IMR-90 (cell line): ENCODE measurements around the gene ASS1. TPM values are rescaled to one million over a fixed set of nuclear protein-coding genes. Genes with fewer than 3 reads are reported as not detected.

Source experiments
- ATAC-seq: fragments of 200-7000 bp; cut with Tn5 transposase; 2 replicates; pipeline ENCODE4 v1.9.1; 2020; ENCODE audit warnings: low read depth, mild to moderate bottlenecking, moderate library complexity
- BruUV-seq: library from RNA; stranded (reverse); fragments of 400-500 nt; replicated peaks from 2 replicates; lab custom pipeline; 2021; lab: Mats Ljungman, UMichigan
- CTCF ChIA-PET: fragments of 300-600 bp; formaldehyde crosslinking; extraction: SDS; loops from one replicate; lab custom pipeline; 2021; ENCODE audit warnings: antibody characterized with exemption; lab: Yijun Ruan, JAX
- POLR2A ChIA-PET: fragments of 300-600 bp; sonication (Branson Sonifier 250); formaldehyde crosslinking; loops from one replicate; lab custom pipeline; 2022; ENCODE audit warnings: antibody characterized with exemption; ENCODE audit not compliant: unreplicated experiment; lab: Charles Lee
- DNase-seq: peaks from one replicate; pipeline ENCODE4 v3.0.0; 2013
- H2AFZ ChIP-seq: replicated peaks from 2 replicates; pipeline ENCODE3; 2013; ENCODE audit warnings: low read length, mild to moderate bottlenecking; ENCODE audit not compliant: poor library complexity
- H2AK5ac ChIP-seq: 2 replicates; pipeline ENCODE4 v1.6.1; 2013; ENCODE audit warnings: low read depth, low read length, inconsistent platforms
- H2AK9ac ChIP-seq: replicated peaks from 2 replicates; pipeline ENCODE3; 2013; ENCODE audit warnings: mild to moderate bottlenecking, low read depth, low read length, moderate library complexity; ENCODE audit not compliant: poor library complexity
- H2BK120ac ChIP-seq: 2 replicates; pipeline ENCODE4 v1.6.1; 2013; ENCODE audit warnings: low read depth, low read length, inconsistent platforms
- H2BK15ac ChIP-seq: 3 replicates; pipeline ENCODE4 v1.6.1; 2013; ENCODE audit warnings: low read depth, low read length, inconsistent platforms
- H2BK20ac ChIP-seq: 2 replicates; pipeline ENCODE4 v1.6.1; 2013; ENCODE audit warnings: low read depth, mild to moderate bottlenecking, inconsistent platforms, low read length, moderate library complexity
- H2BK5ac ChIP-seq: 2 replicates; pipeline ENCODE4 v1.6.1; 2013; ENCODE audit warnings: mild to moderate bottlenecking, low read depth, low read length, inconsistent platforms; ENCODE audit not compliant: poor library complexity, severe bottlenecking
- H3K14ac ChIP-seq: replicated peaks from 2 replicates; pipeline ENCODE4 v1.6.1; 2013; ENCODE audit warnings: low read depth, low read length, inconsistent platforms
- H3K18ac ChIP-seq: 2 replicates; pipeline ENCODE4 v1.6.1; 2013; ENCODE audit warnings: low read depth, low read length, control low read depth
- H3K23ac ChIP-seq: 2 replicates; pipeline ENCODE4 v1.6.1; 2013; ENCODE audit warnings: low read depth, low read length, inconsistent platforms
- H3K27ac ChIP-seq: 2 replicates; pipeline ENCODE4 v1.5.1; 2013; ENCODE audit warnings: mild to moderate bottlenecking, control low read depth, low read length; ENCODE audit not compliant: insufficient read depth
- H3K27me3 ChIP-seq: 2 replicates; pipeline ENCODE4 v1.6.1; 2013; ENCODE audit warnings: low read length; ENCODE audit not compliant: control insufficient read depth, insufficient read depth
- H3K36me3 ChIP-seq: 2 replicates; pipeline ENCODE4 v1.6.1; 2013; ENCODE audit warnings: low read length, mixed read lengths; ENCODE audit not compliant: control insufficient read depth, insufficient read depth
- H3K4ac ChIP-seq: 2 replicates; pipeline ENCODE4 v1.6.1; 2013; ENCODE audit warnings: low read depth, low read length, inconsistent platforms
- H3K4me1 ChIP-seq: 2 replicates; pipeline ENCODE4 v1.6.1; 2013; ENCODE audit warnings: low read length, mixed read lengths; ENCODE audit not compliant: control insufficient read depth, insufficient read depth
- H3K4me2 ChIP-seq: 2 replicates; pipeline ENCODE4 v1.6.1; 2013; ENCODE audit warnings: low read depth, mild to moderate bottlenecking, control low read depth, low read length, moderate library complexity
- H3K4me3 ChIP-seq: 2 replicates; pipeline ENCODE4 v1.5.1; 2013; ENCODE audit warnings: low read depth, mild to moderate bottlenecking, control low read depth, low read length, moderate library complexity; ENCODE audit not compliant: insufficient read depth
- H3K56ac ChIP-seq: 2 replicates; pipeline ENCODE4 v1.6.1; 2013; ENCODE audit warnings: low read length, inconsistent platforms; ENCODE audit not compliant: insufficient read depth; ENCODE audit errors: extremely low read depth
- H3K79me1 ChIP-seq, 2 experiments: 2 replicates each; pipeline ENCODE4 v1.6.1; 2013; ENCODE audit warnings: low read length in 2 of 2, inconsistent platforms in 1 of 2, low read depth in 1 of 2
- H3K9ac ChIP-seq: 2 replicates; pipeline ENCODE4 v1.6.1; 2013; ENCODE audit warnings: low read depth, low read length, control low read depth
- H3K9me1 ChIP-seq: 2 replicates; pipeline ENCODE4 v1.6.1; 2013; ENCODE audit warnings: low read length, inconsistent platforms; ENCODE audit not compliant: insufficient read depth
- H3K9me3 ChIP-seq: 2 replicates; pipeline ENCODE4 v1.6.1; 2013; ENCODE audit warnings: low read length; ENCODE audit not compliant: control insufficient read depth, insufficient read depth
- H4K20me1 ChIP-seq: 2 replicates; pipeline ENCODE4 v1.6.1; 2013; ENCODE audit warnings: low read length, inconsistent platforms; ENCODE audit not compliant: insufficient read depth
- H4K5ac ChIP-seq: 2 replicates; pipeline ENCODE4 v1.6.1; 2013; ENCODE audit warnings: mild to moderate bottlenecking, low read depth, low read length, control low read depth
- H4K8ac ChIP-seq, 2 experiments: 2 replicates each; pipeline ENCODE4 v1.6.1; 2013; ENCODE audit warnings: low read depth in 2 of 2, low read length in 2 of 2, control low read depth in 1 of 2, inconsistent platforms in 1 of 2
- H4K91ac ChIP-seq: 2 replicates; pipeline ENCODE4 v1.6.1; 2013; ENCODE audit warnings: low read depth, low read length, inconsistent platforms; ENCODE audit not compliant: insufficient read depth
- BHLHE40 ChIP-seq: fragments of 150-350 bp; IDR thresholded peaks from 2 replicates; pipeline ENCODE4 v1.6.1; 2016; ENCODE audit warnings: mild to moderate bottlenecking, low read depth, low read length
- FOS ChIP-seq: fragments of 150-350 bp; IDR thresholded peaks from 2 replicates; pipeline ENCODE4 v1.6.1; 2016; ENCODE audit warnings: low read depth, low read length
- MXI1 ChIP-seq: IDR thresholded peaks from 2 replicates; pipeline ENCODE4 v1.6.1; 2012; ENCODE audit warnings: low read depth, mild to moderate bottlenecking, low read length, moderate library complexity, borderline replicate concordance
- RAD21 ChIP-seq: IDR thresholded peaks from 2 replicates; pipeline ENCODE4 v1.6.1; 2012; ENCODE audit warnings: low read length, improper control_type of control experiment
- RCOR1 ChIP-seq: IDR thresholded peaks from 2 replicates; pipeline ENCODE4 v1.6.1; 2012; ENCODE audit warnings: mild to moderate bottlenecking, low read length, improper control_type of control experiment; ENCODE audit not compliant: insufficient replicate concordance
- WGBS, 2 experiments: methylation state at CpG; one replicate each; pipeline versions ENCODE4 v1.1.5 to v1.1.7; 2013; ENCODE audit warnings: missing lambda C conversion rate in 2 of 2; ENCODE audit not compliant: insufficient read length in 1 of 2; ENCODE audit errors: extremely low coverage in 2 of 2; 5-methylcytosine and 5-hydroxymethylcytosine counted together
- dilution Hi-C: fragments of 300-500 bp; cut with HindIII; formaldehyde crosslinking; loops from one replicate; pipeline ENCODE4 v1.14.3; 2018; ENCODE audit warnings: low sequenced_read_pairs; ENCODE audit not compliant: unreplicated experiment
- in situ Hi-C: fragments of 300-500 bp; cut with MboI; formaldehyde crosslinking; loops from 3 replicates; pipeline ENCODE4 v1.14.3; 2019; ENCODE audit warnings: low sequenced_read_pairs, inconsistent platforms, mixed read lengths
- intact Hi-C: fragments of 100-400 bp; cut with micrococcal nuclease; formaldehyde crosslinking; loops from 2 replicates; pipeline ENCODE4 v1.10.0; 2022
- polyA plus RNA-seq, 3 experiments: library from polyadenylated mRNA; depleted of rRNA; stranded (reverse); fragments of >200 nt; gene quantifications; 2 replicates each; pipeline ENCODE4 v1.2.3, GENCODE V29; 2012; ENCODE audit warnings: low replicate concordance in 1 of 3
- total RNA-seq: library from RNA; depleted of rRNA; stranded (reverse); fragments of >200 nt; gene quantifications from 2 replicates; pipeline ENCODE4 v1.2.3, GENCODE V29; 2012
- TF ChIP-seq, protein P1 (sequence below): fragments of 150-350 bp; IDR thresholded peaks from 2 replicates; pipeline ENCODE4 v1.6.1; 2017; ENCODE audit warnings: mild to moderate bottlenecking, antibody characterized with exemption, low read length, low read depth

ASS1 gene
- total and polyA plus RNA-seq, 2 of the 4 experiments (the other 2 are of a cell fraction) = 39.6 to 41.9 TPM

DNA sequence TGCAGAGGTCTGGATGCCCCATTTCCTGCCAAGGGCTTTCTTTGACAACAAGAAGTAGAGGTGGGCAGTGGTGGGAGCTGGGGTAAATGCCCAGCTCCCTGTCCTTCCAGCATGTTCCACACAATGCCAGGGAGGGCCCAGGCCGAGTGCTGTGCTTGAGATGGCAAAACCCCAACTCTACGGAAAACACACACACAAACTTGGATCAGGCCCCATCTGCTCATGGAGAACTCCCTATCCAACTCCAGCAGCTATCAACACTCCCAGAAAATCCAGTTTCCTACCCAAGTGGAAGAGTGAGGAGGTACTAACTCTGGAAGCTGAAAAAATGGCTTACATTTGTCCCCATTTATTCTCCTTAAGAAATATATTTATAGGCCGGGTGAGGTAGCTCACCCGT lies 73.5 kb downstream of the ASS1 start:
- Histone ChIP-seq H4K5ac (no peak overlapping the region), H3K18ac (no peak overlapping the region), H3K27ac (no peak overlapping the region), H4K8ac (no peak overlapping the region), H2BK15ac (no peak overlapping the region), H3K36me3 (no peaks in the 10 kb centered on the region), H4K20me1 (no peaks in the 10 kb centered on the region), H3K9me3 (no peaks in the 10 kb centered on the region), H2AK5ac (no peak overlapping the region), H3K23ac (no peak overlapping the region), H2BK20ac (no peak overlapping the region), H2AFZ (no peak overlapping the region), H3K4me1 (no peaks in the 10 kb centered on the region), H2AK9ac (no peak overlapping the region), H2BK5ac (no peak overlapping the region), H3K14ac (no peak overlapping the region), H3K9ac (no peak overlapping the region), H3K56ac (no peak overlapping the region), H3K4me3 (no peak overlapping the region), H3K9me1 (no peaks in the 10 kb centered on the region), H3K27me3 (peaks cover 23% of the 10 kb centered on the region), H3K79me1 (no peaks in the 10 kb centered on the region), H3K4me2 (no peak overlapping the region), H2BK120ac (no peak overlapping the region), H4K91ac (no peak overlapping the region), H3K4ac (no peak overlapping the region)
- no peak for DNase-seq
- no CpG with 5 or more reads among the region's 4 CpGs for WGBS, 2 experiments
- no TSS peak for BruUV-seq
- in situ Hi-C loops (no loop called here), intact Hi-C loops (no loop called here), dilution Hi-C loops (no loop called here)
- POLR2A ChIA-PET = no interaction called here
- CTCF ChIA-PET = no interaction called here
- TF ChIP-seq RCOR1 (no peak), MXI1 (no peak), FOS (no peak), BHLHE40 (no peak), RAD21 (no peak)
- TF ChIP-seq, protein P1, sequence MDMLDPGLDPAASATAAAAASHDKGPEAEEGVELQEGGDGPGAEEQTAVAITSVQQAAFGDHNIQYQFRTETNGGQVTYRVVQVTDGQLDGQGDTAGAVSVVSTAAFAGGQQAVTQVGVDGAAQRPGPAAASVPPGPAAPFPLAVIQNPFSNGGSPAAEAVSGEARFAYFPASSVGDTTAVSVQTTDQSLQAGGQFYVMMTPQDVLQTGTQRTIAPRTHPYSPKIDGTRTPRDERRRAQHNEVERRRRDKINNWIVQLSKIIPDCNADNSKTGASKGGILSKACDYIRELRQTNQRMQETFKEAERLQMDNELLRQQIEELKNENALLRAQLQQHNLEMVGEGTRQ = no peak
- ATAC-seq = no peak
